ENCODE measurements around the gene PCDHA11. TPM values are rescaled to one million over a fixed set of nuclear protein-coding genes. Genes with fewer than 3 reads are reported as not detected.
A peak's percentile ranks its signal among the peaks of the same experiment; 100 is the strongest.
"Not testable (repeated sequence)": the region's sequence is repeated elsewhere in the genome, so short reads cannot be mapped to it uniquely, and the experiment has no call there.

The PCDHA11 gene
- polyA plus RNA-seq = not detected

GRCh38 chr5:140868721-140869554 lies at the start of gene PCDHA11:
PCDHA11 (plus strand) TSS chr5:140868957; CDS start chr5:140869104, 147 bp downstream.
- Mint-ChIP-seq H3K27ac (no peak within 1 kb of the TSS), H3K4me3 (no peak within 1 kb of the TSS), H3K27me3 (peaks cover 7% of the 10 kb centered on the region)

GRCh38 chr5:140821375-140822280 lies 47.1 kb upstream of the PCDHA11 start, which contains the start of gene PCDHA5:
PCDHA5 (plus strand) TSS chr5:140821613.
- H3K36me3 Mint-ChIP-seq = no peaks in the 10 kb centered on the region
- no peak within 1 kb of the TSS for H3K27ac Mint-ChIP-seq
- no peak within 1 kb of the TSS for H3K4me3 Mint-ChIP-seq
- peaks cover 3% of the 10 kb centered on the region for H3K27me3 Mint-ChIP-seq
- H3K4me1 Mint-ChIP-seq = no peaks in the 10 kb centered on the region
- H3K9me3 Mint-ChIP-seq = peaks cover 0 to 3% (median 3%) of the 10 kb centered on the region in 3 donors

More at GRCh38 chr5:140868721-140869554, at the start of gene PCDHA11:
- Mint-ChIP-seq H3K36me3 (no peaks in the 10 kb centered on the region), H3K4me1 (no peaks in the 10 kb centered on the region), H3K9me3 (peaks cover 3 to 16% (median 4%) of the 10 kb centered on the region in 3 donors)

- Mint-ChIP-seq H3K36me3 (no peaks in the 10 kb centered on the region), H3K9me3 (peaks cover 0 to 7% (median 5%) of the 10 kb centered on the region in 3 donors), H3K4me3 (no peak overlapping the region), H3K4me1 (no peaks in the 10 kb centered on the region), H3K27me3 (peaks cover 6% of the 10 kb centered on the region), H3K27ac (no peak overlapping the region)
Measured at GRCh38 chr5:140822281-140822629, 46.5 kb upstream of the PCDHA11 start.

GRCh38 chr5:140822969-140823368 lies 45.8 kb upstream of the PCDHA11 start:
- H3K36me3 Mint-ChIP-seq, H3K27ac Mint-ChIP-seq, H3K9me3 Mint-ChIP-seq, H3K4me3 Mint-ChIP-seq, H3K27me3 Mint-ChIP-seq, H3K4me1 Mint-ChIP-seq: not testable (repeated sequence)

- H3K4me3 Mint-ChIP-seq = no peak overlapping the region
- H3K4me1 Mint-ChIP-seq = no peaks in the 10 kb centered on the region
- H3K9me3 Mint-ChIP-seq = peaks cover 0 to 12% (median 7%) of the 10 kb centered on the region in 3 donors
- no peaks in the 10 kb centered on the region for H3K36me3 Mint-ChIP-seq
- H3K27ac Mint-ChIP-seq = no peak overlapping the region
- peaks cover 7% of the 10 kb centered on the region for H3K27me3 Mint-ChIP-seq
Measured at GRCh38 chr5:140823475-140823874, 45.3 kb upstream of the PCDHA11 start.

- no peaks in the 10 kb centered on the region for H3K4me1 Mint-ChIP-seq
- H3K27me3 Mint-ChIP-seq = peaks cover 12% of the 10 kb centered on the region
- no peaks in the 10 kb centered on the region for H3K36me3 Mint-ChIP-seq
- H3K9me3 Mint-ChIP-seq = peaks cover 0 to 18% (median 6%) of the 10 kb centered on the region in 3 donors
- H3K27ac Mint-ChIP-seq = no peak within 1 kb of the TSS
- H3K4me3 Mint-ChIP-seq = no peak within 1 kb of the TSS
Measured at GRCh38 chr5:140827704-140828361, 40.9 kb upstream of the PCDHA11 start, which contains the start of gene PCDHA6. PCDHA6 (plus strand) TSS chr5:140827960; CDS start chr5:140828092, 132 bp downstream.

GRCh38 chr5:140828362-140828737 lies 40.4 kb upstream of the PCDHA11 start:
- Mint-ChIP-seq H3K4me3 (no peak overlapping the region), H3K9me3 (peaks cover 0 to 20% (median 10%) of the 10 kb centered on the region in 3 donors), H3K27ac (no peak overlapping the region), H3K27me3 (peaks cover 15% of the 10 kb centered on the region), H3K36me3 (no peaks in the 10 kb centered on the region), H3K4me1 (no peaks in the 10 kb centered on the region)

GRCh38 chr5:140829511-140830501 lies 39.0 kb upstream of the PCDHA11 start:
- Mint-ChIP-seq H3K27me3 (peaks cover 18% of the 10 kb centered on the region), H3K9me3 (peaks cover 0 to 24% (median 10%) of the 10 kb centered on the region in 3 donors)
- not testable (repeated sequence) for H3K36me3 Mint-ChIP-seq, H3K4me3 Mint-ChIP-seq, H3K4me1 Mint-ChIP-seq, H3K27ac Mint-ChIP-seq

GRCh38 chr5:140833993-140834392 lies 34.8 kb upstream of the PCDHA11 start, which contains the start of gene PCDHA7:
PCDHA7 (plus strand) TSS chr5:140834269; CDS start chr5:140834384, 115 bp downstream.
- Mint-ChIP-seq H3K36me3 (no peaks in the 10 kb centered on the region), H3K9me3 (peaks cover 0 to 9% (median 8%) of the 10 kb centered on the region in 3 donors), H3K4me1 (no peaks in the 10 kb centered on the region), H3K27me3 (peaks cover 11% of the 10 kb centered on the region), H3K27ac (peak within 1 kb of the TSS in 1 of 3 donors; percentile 32), H3K4me3 (peak within 1 kb of the TSS in 1 of 4 donors; percentile 46)

GRCh38 chr5:140834439-140835008 lies 34.2 kb upstream of the PCDHA11 start:
- not testable (repeated sequence) for H3K4me1 Mint-ChIP-seq, H3K36me3 Mint-ChIP-seq, H3K4me3 Mint-ChIP-seq, H3K9me3 Mint-ChIP-seq
- H3K27me3 Mint-ChIP-seq = peaks cover 15% of the 10 kb centered on the region
- peak overlapping the region in 1 of 3 donors; percentile 32 for H3K27ac Mint-ChIP-seq

- H3K27me3 Mint-ChIP-seq = peaks cover 19% of the 10 kb centered on the region
- H3K9me3 Mint-ChIP-seq = peaks cover 0 to 14% (median 8%) of the 10 kb centered on the region in 3 donors
- no peaks in the 10 kb centered on the region for H3K36me3 Mint-ChIP-seq
- no peaks in the 10 kb centered on the region for H3K4me1 Mint-ChIP-seq
- no peak overlapping the region for H3K27ac Mint-ChIP-seq
- no peak overlapping the region for H3K4me3 Mint-ChIP-seq
Measured at GRCh38 chr5:140835622-140836510, 32.9 kb upstream of the PCDHA11 start.

GRCh38 chr5:140840978-140841962 lies 27.5 kb upstream of the PCDHA11 start, which contains the start of gene PCDHA8:
PCDHA8 (plus strand) TSS chr5:140841187; CDS start chr5:140841322, 135 bp downstream.
- peak within 1 kb of the TSS in 1 of 4 donors; percentile 28 for H3K4me3 Mint-ChIP-seq
- peaks cover 4 to 11% (median 7%) of the 10 kb centered on the region in 3 donors for H3K9me3 Mint-ChIP-seq
- H3K4me1 Mint-ChIP-seq = peaks cover 0 to 1% (median 0%) of the 10 kb centered on the region in 3 donors
- H3K36me3 Mint-ChIP-seq = no peaks in the 10 kb centered on the region
- peak within 1 kb of the TSS in 1 of 3 donors; percentile 53 for H3K27ac Mint-ChIP-seq
- H3K27me3 Mint-ChIP-seq = peaks cover 13% of the 10 kb centered on the region
